WTC11 (cell line): ENCODE data around the gene TAF13. TPM values are rescaled to one million over a fixed set of nuclear protein-coding genes. Genes with fewer than 3 reads are reported as not detected.
A peak's percentile ranks its signal among the peaks of the same experiment; 100 is the strongest.

ENCODE experiments used
- AR ChIP-seq: fragments of 250-450 bp; sonication (Bioruptor Pico); IDR thresholded peaks from 2 replicates; pipeline ENCODE4 v1.9.0; 2021; ENCODE audit warnings: mild to moderate bottlenecking
- ATF3 ChIP-seq: sonication (generic); formaldehyde crosslinking; conservative IDR thresholded peaks from 2 replicates; pipeline ENCODE4 v1.8.1; 2022; ENCODE audit warnings: mild to moderate bottlenecking, missing genetic modification reagents
- E2F4 ChIP-seq: sonication (generic); formaldehyde crosslinking; IDR thresholded peaks from 2 replicates; pipeline ENCODE4 v1.8.1; 2022; ENCODE audit warnings: low read depth, mild to moderate bottlenecking, moderate library complexity, missing genetic modification reagents, borderline replicate concordance
- ELF4 ChIP-seq: sonication (generic); formaldehyde crosslinking; IDR thresholded peaks from 2 replicates; pipeline ENCODE4 v1.8.1; 2022; ENCODE audit warnings: low read depth, mild to moderate bottlenecking, moderate library complexity, missing genetic modification reagents
- EMX1 ChIP-seq: fragments of 250-450 bp; sonication (Bioruptor Pico); IDR thresholded peaks from 2 replicates; pipeline ENCODE4 v1.8.0; 2021; ENCODE audit warnings: mild to moderate bottlenecking
- ESRRA ChIP-seq: sonication (generic); formaldehyde crosslinking; IDR thresholded peaks from 2 replicates; pipeline ENCODE4 v1.8.1; 2022; ENCODE audit warnings: mild to moderate bottlenecking, missing genetic modification reagents, borderline replicate concordance
- GRHL2 ChIP-seq: fragments of 250-450 bp; sonication (Bioruptor Pico); IDR thresholded peaks from 2 replicates; pipeline ENCODE4 v1.8.0; 2022; ENCODE audit warnings: mild to moderate bottlenecking, moderate library complexity; ENCODE audit not compliant: insufficient replicate concordance, severe bottlenecking
- HMGXB4 ChIP-seq: sonication (generic); formaldehyde crosslinking; IDR thresholded peaks from 2 replicates; pipeline ENCODE4 v1.8.1; 2023; ENCODE audit warnings: mild to moderate bottlenecking, moderate library complexity, missing genetic modification reagents
- JUN ChIP-seq: sonication (generic); formaldehyde crosslinking; IDR thresholded peaks from 2 replicates; pipeline ENCODE4 v1.8.0; 2023; ENCODE audit warnings: mild to moderate bottlenecking, missing genetic modification reagents
- MAX ChIP-seq: sonication (generic); formaldehyde crosslinking; IDR thresholded peaks from 2 replicates; pipeline ENCODE4 v1.8.0; 2022; ENCODE audit warnings: mild to moderate bottlenecking, missing genetic modification reagents
- MXD4 ChIP-seq: fragments of 250-450 bp; sonication (Bioruptor Pico); IDR thresholded peaks from 2 replicates; pipeline ENCODE4 v1.8.0; 2021; ENCODE audit warnings: mild to moderate bottlenecking, moderate library complexity, borderline replicate concordance
- NR2C2 ChIP-seq: sonication (generic); formaldehyde crosslinking; IDR thresholded peaks from 2 replicates; pipeline ENCODE4 v1.8.0; 2022; ENCODE audit warnings: mild to moderate bottlenecking, missing genetic modification reagents
- PRRX2 ChIP-seq: fragments of 250-450 bp; sonication (Bioruptor Pico); IDR thresholded peaks from 2 replicates; pipeline ENCODE4 v1.8.0; 2021; ENCODE audit warnings: mild to moderate bottlenecking
- RORB ChIP-seq: fragments of 250-450 bp; sonication (Bioruptor Pico); IDR thresholded peaks from 2 replicates; pipeline ENCODE4 v1.9.0; 2021; ENCODE audit warnings: mild to moderate bottlenecking
- TP53 ChIP-seq: sonication (generic); formaldehyde crosslinking; IDR thresholded peaks from 2 replicates; pipeline ENCODE4 v1.8.1; 2023; ENCODE audit warnings: mild to moderate bottlenecking, missing genetic modification reagents
- ZMAT4 ChIP-seq: fragments of 250-450 bp; sonication (Bioruptor Pico); IDR thresholded peaks from 2 replicates; pipeline ENCODE4 v1.9.0; 2021; ENCODE audit warnings: mild to moderate bottlenecking
- ZNF317 ChIP-seq: sonication (generic); formaldehyde crosslinking; IDR thresholded peaks from 2 replicates; pipeline ENCODE4 v1.8.1; 2023; ENCODE audit warnings: low read depth, mild to moderate bottlenecking, moderate library complexity, missing genetic modification reagents, borderline replicate concordance
- total RNA-seq: library from RNA; stranded (reverse); gene quantifications from 3 replicates; pipeline ENCODE4 v1.2.3, GENCODE V29; 2021
- TF ChIP-seq, protein P1 (sequence below): sonication (generic); formaldehyde crosslinking; IDR thresholded peaks from 2 replicates; pipeline ENCODE4 v1.8.0; 2022; ENCODE audit warnings: missing genetic modification reagents
- TF ChIP-seq, protein P2 (sequence below): sonication (generic); formaldehyde crosslinking; IDR thresholded peaks from 2 replicates; pipeline ENCODE4 v1.8.1; 2022; ENCODE audit warnings: missing genetic modification reagents, borderline replicate concordance
- TF ChIP-seq, protein P3 (sequence below): fragments of 250-450 bp; sonication (Bioruptor Pico); IDR thresholded peaks from 2 replicates; pipeline ENCODE4 v1.9.0; 2021; ENCODE audit warnings: moderate library complexity, mild to moderate bottlenecking, inconsistent platforms, borderline replicate concordance
- TF ChIP-seq, protein P4 (sequence below): sonication (generic); formaldehyde crosslinking; IDR thresholded peaks from 2 replicates; pipeline ENCODE4 v1.8.0; 2022; ENCODE audit warnings: mild to moderate bottlenecking, missing genetic modification reagents

The TAF13 gene
- total RNA-seq, 1 experiment from 2014 or later = 43.0 TPM

DNA sequence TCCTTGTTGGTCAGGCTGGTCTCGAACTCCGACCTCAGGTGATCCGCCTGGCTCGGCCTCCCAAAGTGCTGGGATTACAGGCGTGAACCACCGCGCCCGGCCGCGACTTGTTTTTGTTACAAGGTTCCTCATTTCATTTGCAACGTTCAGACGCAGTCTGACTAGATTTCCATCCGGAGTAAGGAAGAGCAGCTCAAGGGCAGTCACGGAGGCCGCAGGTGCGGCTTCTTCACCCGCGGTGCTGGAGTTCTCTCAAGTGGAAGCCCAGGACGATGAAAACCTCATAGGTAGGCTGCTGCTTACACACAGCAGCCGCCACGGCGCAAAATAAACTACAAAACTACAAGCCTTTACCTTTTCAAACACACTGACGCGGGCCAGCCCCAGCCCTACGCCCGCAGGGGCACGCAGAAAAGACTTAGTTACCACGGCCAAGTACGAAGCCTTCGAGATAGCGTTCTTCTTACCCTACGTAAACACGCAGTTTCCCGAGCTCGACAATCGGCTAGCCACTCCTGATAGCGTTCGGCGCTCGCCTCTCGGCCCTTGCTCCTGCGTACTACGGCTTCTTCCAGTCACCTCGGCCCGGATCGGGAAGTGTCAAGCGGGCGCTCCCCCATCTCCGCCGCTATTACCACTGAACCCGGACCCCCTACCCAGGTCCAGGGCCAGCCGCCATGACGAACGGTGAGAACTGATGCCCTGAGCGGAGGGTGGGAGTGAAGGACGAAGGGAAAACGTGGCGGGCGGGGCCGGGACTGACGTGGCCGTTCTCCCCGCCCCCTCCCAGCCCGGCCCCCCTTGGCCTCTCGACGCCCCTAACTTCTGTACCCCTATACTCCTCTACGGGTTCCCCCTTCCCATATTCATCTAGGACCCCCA, 14.6 kb upstream of the TAF13 start, which contains the start of gene TMEM167B (continued):
- TF ChIP-seq, protein P1, sequence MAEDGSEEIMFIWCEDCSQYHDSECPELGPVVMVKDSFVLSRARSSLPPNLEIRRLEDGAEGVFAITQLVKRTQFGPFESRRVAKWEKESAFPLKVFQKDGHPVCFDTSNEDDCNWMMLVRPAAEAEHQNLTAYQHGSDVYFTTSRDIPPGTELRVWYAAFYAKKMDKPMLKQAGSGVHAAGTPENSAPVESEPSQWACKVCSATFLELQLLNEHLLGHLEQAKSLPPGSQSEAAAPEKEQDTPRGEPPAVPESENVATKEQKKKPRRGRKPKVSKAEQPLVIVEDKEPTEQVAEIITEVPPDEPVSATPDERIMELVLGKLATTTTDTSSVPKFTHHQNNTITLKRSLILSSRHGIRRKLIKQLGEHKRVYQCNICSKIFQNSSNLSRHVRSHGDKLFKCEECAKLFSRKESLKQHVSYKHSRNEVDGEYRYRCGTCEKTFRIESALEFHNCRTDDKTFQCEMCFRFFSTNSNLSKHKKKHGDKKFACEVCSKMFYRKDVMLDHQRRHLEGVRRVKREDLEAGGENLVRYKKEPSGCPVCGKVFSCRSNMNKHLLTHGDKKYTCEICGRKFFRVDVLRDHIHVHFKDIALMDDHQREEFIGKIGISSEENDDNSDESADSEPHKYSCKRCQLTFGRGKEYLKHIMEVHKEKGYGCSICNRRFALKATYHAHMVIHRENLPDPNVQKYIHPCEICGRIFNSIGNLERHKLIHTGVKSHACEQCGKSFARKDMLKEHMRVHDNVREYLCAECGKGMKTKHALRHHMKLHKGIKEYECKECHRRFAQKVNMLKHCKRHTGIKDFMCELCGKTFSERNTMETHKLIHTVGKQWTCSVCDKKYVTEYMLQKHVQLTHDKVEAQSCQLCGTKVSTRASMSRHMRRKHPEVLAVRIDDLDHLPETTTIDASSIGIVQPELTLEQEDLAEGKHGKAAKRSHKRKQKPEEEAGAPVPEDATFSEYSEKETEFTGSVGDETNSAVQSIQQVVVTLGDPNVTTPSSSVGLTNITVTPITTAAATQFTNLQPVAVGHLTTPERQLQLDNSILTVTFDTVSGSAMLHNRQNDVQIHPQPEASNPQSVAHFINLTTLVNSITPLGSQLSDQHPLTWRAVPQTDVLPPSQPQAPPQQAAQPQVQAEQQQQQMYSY = 0 out of 2 replicates have a peak, but pooled peaks have one; percentile 22
- TF ChIP-seq TP53 (CRISPR knock-in tag) (no peak), ELF4 (no peak), JUN (CRISPR knock-in tag) (peak; percentile 51; the same call in 1 of the 2 replicates), PRRX2 (CRISPR knock-in tag) (no peak), E2F4 (CRISPR knock-in tag) (no peak), ESRRA (CRISPR knock-in tag) (peak; percentile 66; the same call in 1 of the 2 replicates), EMX1 (no peak), NR2C2 (CRISPR knock-in tag) (no peak), ZMAT4 (CRISPR knock-in tag) (no peak), HMGXB4 (CRISPR knock-in tag) (peak; percentile 90), MAX (CRISPR knock-in tag) (peak; percentile 84), MXD4 (CRISPR knock-in tag) (no peak), ATF3 (CRISPR knock-in tag) (no peak), RORB (CRISPR knock-in tag) (no peak), AR (CRISPR knock-in tag) (no peak), GRHL2 (no peak), ZNF317 (CRISPR knock-in tag) (no peak)
- TF ChIP-seq, protein P2, sequence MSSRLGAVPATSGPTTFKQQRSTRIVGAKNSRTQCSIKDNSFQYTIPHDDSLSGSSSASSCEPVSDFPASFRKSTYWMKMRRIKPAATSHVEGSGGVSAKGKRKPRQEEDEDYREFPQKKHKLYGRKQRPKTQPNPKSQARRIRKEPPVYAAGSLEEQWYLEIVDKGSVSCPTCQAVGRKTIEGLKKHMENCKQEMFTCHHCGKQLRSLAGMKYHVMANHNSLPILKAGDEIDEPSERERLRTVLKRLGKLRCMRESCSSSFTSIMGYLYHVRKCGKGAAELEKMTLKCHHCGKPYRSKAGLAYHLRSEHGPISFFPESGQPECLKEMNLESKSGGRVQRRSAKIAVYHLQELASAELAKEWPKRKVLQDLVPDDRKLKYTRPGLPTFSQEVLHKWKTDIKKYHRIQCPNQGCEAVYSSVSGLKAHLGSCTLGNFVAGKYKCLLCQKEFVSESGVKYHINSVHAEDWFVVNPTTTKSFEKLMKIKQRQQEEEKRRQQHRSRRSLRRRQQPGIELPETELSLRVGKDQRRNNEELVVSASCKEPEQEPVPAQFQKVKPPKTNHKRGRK (CRISPR knock-in tag) = no peak
- TF ChIP-seq, protein P3, sequence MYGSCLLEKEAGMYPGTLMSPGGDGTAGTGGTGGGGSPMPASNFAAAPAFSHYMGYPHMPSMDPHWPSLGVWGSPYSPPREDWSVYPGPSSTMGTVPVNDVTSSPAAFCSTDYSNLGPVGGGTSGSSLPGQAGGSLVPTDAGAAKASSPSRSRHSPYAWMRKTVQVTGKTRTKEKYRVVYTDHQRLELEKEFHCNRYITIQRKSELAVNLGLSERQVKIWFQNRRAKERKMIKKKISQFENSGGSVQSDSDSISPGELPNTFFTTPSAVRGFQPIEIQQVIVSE = no peak
- TF ChIP-seq, protein P4, sequence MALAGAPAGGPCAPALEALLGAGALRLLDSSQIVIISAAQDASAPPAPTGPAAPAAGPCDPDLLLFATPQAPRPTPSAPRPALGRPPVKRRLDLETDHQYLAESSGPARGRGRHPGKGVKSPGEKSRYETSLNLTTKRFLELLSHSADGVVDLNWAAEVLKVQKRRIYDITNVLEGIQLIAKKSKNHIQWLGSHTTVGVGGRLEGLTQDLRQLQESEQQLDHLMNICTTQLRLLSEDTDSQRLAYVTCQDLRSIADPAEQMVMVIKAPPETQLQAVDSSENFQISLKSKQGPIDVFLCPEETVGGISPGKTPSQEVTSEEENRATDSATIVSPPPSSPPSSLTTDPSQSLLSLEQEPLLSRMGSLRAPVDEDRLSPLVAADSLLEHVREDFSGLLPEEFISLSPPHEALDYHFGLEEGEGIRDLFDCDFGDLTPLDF (CRISPR knock-in tag) = no peak
